ENCODE data around the gene TNFAIP2. TPM values are rescaled to one million over a fixed set of nuclear protein-coding genes. Genes with fewer than 3 reads are reported as not detected.
A peak's percentile ranks its signal among the peaks of the same experiment; 100 is the strongest.

The TNFAIP2 gene
- total RNA-seq, result 10 to 100 TPM; 25.0 to 32.0 TPM
- 10 to 100 TPM in 1 of 2 donors, 1 to 10 TPM in 1; 8.9 to 19.8 TPM for polyA plus RNA-seq

- Histone ChIP-seq H3K27me3 (ENCODE audit: control insufficient read depth in 4 of 4, insufficient read depth in 4 of 4, low read length in 3 of 4) (no peaks in the 10 kb centered on the region), H3K4me1 (ENCODE audit: control insufficient read depth in 4 of 4, insufficient read depth in 4 of 4, low read length in 3 of 4) (peaks cover 24 to 52% (median 39%) of the 10 kb centered on the region in 4 donors), H3K27ac (ENCODE audit: low read depth in 1 of 2, low read length in 2 of 2) (peak within 1 kb of the TSS; percentile 59 to 75), H3K36me3 (ENCODE audit: control insufficient read depth in 4 of 4, insufficient read depth in 3 of 4, low read depth in 1 of 4, low read length in 3 of 4) (no peaks in the 10 kb centered on the region), H3K4me3 (ENCODE audit: low read depth in 1 of 3, low read length in 3 of 3) (peak within 1 kb of the TSS in 2 of 3 donors; percentile 5 to 49), H3K9me3 (ENCODE audit: control insufficient read depth in 4 of 4, low read length in 3 of 4) (no peaks in the 10 kb centered on the region), H3K9ac (ENCODE audit: low read depth in 1 of 2, low read length in 2 of 2) (peak within 1 kb of the TSS in 1 of 2 donors; percentile 27)
- TF ChIP-seq RXRA (IDR thresholded peaks at IDR 0.05) (no peak), YY1 (IDR thresholded peaks at IDR 0.05) (peak; percentile 10), ATF3 (IDR thresholded peaks at IDR 0.05) (no peak), GABPA (IDR thresholded peaks at IDR 0.05 in 1 of 2, conservative IDR thresholded peaks at IDR 0.05 in 1 of 2) (no peak)
- 8% methylated on average over 74 of the region's 74 CpGs for WGBS
- DNase-seq (ENCODE audit: low spot score), result no peak
Measured at GRCh38 chr14:103122947-103123633, at the start of gene TNFAIP2. Gene TNFAIP2, plus strand, starts transcription at chr14:103123461. Its CDS starts 2,997 bp downstream, at chr14:103126458.

- no peak overlapping the region for H3K9ac ChIP-seq (ENCODE audit: low read depth in 1 of 2, low read length in 2 of 2)
Measured at GRCh38 chr14:103073876-103074728, 49.2 kb upstream of the TNFAIP2 start.

More at GRCh38 chr14:103073876-103074728, 49.2 kb upstream of the TNFAIP2 start:
- Histone ChIP-seq H3K4me3 (ENCODE audit: low read depth in 1 of 3, low read length in 3 of 3) (no peak overlapping the region), H3K27me3 (ENCODE audit: control insufficient read depth in 4 of 4, insufficient read depth in 4 of 4, low read length in 3 of 4) (no peaks in the 10 kb centered on the region), H3K4me1 (ENCODE audit: control insufficient read depth in 4 of 4, insufficient read depth in 4 of 4, low read length in 3 of 4) (peaks cover 0 to 12% (median 7%) of the 10 kb centered on the region in 4 donors), H3K27ac (ENCODE audit: low read depth in 1 of 2, low read length in 2 of 2) (no peak overlapping the region), H3K9me3 (ENCODE audit: control insufficient read depth in 4 of 4, low read length in 3 of 4) (no peaks in the 10 kb centered on the region), H3K36me3 (ENCODE audit: control insufficient read depth in 4 of 4, insufficient read depth in 3 of 4, low read depth in 1 of 4, low read length in 3 of 4) (no peaks in the 10 kb centered on the region)
- 84% methylated on average over 21 of the region's 21 CpGs for WGBS
- no peak for DNase-seq (ENCODE audit: low spot score)
- TF ChIP-seq JUND (IDR thresholded peaks at IDR 0.05), result no peak
- no peak for TF ChIP-seq RXRA (IDR thresholded peaks at IDR 0.05)
- no peak for TF ChIP-seq REST (IDR thresholded peaks at IDR 0.05)
- TF ChIP-seq CTCF (IDR thresholded peaks at IDR 0.05; ENCODE audit: low read depth, low read length, missing input control), result no peak
- no peak for TF ChIP-seq EGR1 (IDR thresholded peaks at IDR 0.05; ENCODE audit: low read depth in 2 of 2)
- TF ChIP-seq FOXA1 (IDR thresholded peaks at IDR 0.05), result no peak

Data from liver (tissue), 9 donors.